HepG2 (cell line): ENCODE results near the gene DDR2. TPM values are rescaled to one million over a fixed set of nuclear protein-coding genes. Genes with fewer than 3 reads are reported as not detected.

ENCODE experiments used
- AKAP8 ChIP-seq: sonication (generic); formaldehyde crosslinking; IDR thresholded peaks from 2 replicates; pipeline ENCODE4 v1.5.1; 2020; ENCODE audit warnings: mild to moderate bottlenecking, missing genetic modification reagents
- EP300 ChIP-seq, 3 experiments: sonication (generic) in 1 of 3; formaldehyde crosslinking in 1 of 3; IDR thresholded peaks; 2 replicates each; pipeline versions ENCODE4 v1.5.1 to v1.6.1; 2011 to 2020; ENCODE audit warnings: low read depth in 2 of 3, low read length in 2 of 3, borderline replicate concordance in 1 of 3, improper control_type of control experiment in 1 of 3, mild to moderate bottlenecking in 1 of 3, missing genetic modification reagents in 1 of 3, moderate library complexity in 1 of 3
- HOXA9 ChIP-seq: sonication (generic); formaldehyde crosslinking; IDR thresholded peaks from 2 replicates; pipeline ENCODE4 v1.8.1; 2022; ENCODE audit warnings: missing genetic modification reagents, mild to moderate bottlenecking, moderate library complexity, borderline replicate concordance
- KAT2B ChIP-seq: fragments of 150-350 bp; IDR thresholded peaks from 2 replicates; pipeline ENCODE4 v1.6.1; 2014; ENCODE audit warnings: low read depth, low read length, borderline replicate concordance
- MIER3 ChIP-seq: IDR thresholded peaks from 2 replicates; pipeline ENCODE4 v1.6.1; 2016; ENCODE audit warnings: missing compliant biosample characterization, borderline replicate concordance
- POLR2G ChIP-seq: fragments of 200-400 bp; formaldehyde crosslinking; IDR thresholded peaks from 2 replicates; pipeline ENCODE4 v1.6.1; 2018; ENCODE audit warnings: mild to moderate bottlenecking, low read depth, low read length, moderate library complexity
- RBFOX2 ChIP-seq: fragments of 200-400 bp; formaldehyde crosslinking; IDR thresholded peaks from 2 replicates; pipeline ENCODE4 v1.6.1; 2017; ENCODE audit warnings: low read depth, mild to moderate bottlenecking, low read length
- RNF2 ChIP-seq: fragments of 450-650 bp; conservative IDR thresholded peaks from 2 replicates; pipeline ENCODE4 v1.6.1; 2016; ENCODE audit warnings: low read depth
- RXRB ChIP-seq: IDR thresholded peaks from 2 replicates; pipeline ENCODE4 v1.6.1; 2016; ENCODE audit warnings: borderline replicate concordance, missing genetic modification reagents, missing compliant biosample characterization
- ZFY ChIP-seq: sonication (generic); formaldehyde crosslinking; IDR thresholded peaks from 2 replicates; pipeline ENCODE4 v1.4.0; 2020; ENCODE audit warnings: missing genetic modification reagents
- ZMAT3 ChIP-seq: sonication (generic); formaldehyde crosslinking; conservative IDR thresholded peaks from 2 replicates; pipeline ENCODE4 v1.7.0; 2021; ENCODE audit warnings: missing genetic modification reagents
- ZNF616 ChIP-seq: sonication (generic); formaldehyde crosslinking; IDR thresholded peaks from 2 replicates; pipeline ENCODE4 v1.5.0; 2020; ENCODE audit warnings: low read depth, mild to moderate bottlenecking, missing genetic modification reagents
- ZNF784 ChIP-seq: sonication (generic); formaldehyde crosslinking; IDR thresholded peaks from 2 replicates; pipeline ENCODE4 v1.5.1; 2020; ENCODE audit warnings: missing genetic modification reagents, mild to moderate bottlenecking, borderline replicate concordance
- ZSCAN30 ChIP-seq: sonication (generic); formaldehyde crosslinking; IDR thresholded peaks from 2 replicates; pipeline ENCODE4 v1.5.0; 2020; ENCODE audit warnings: mild to moderate bottlenecking, missing genetic modification reagents
- polyA plus RNA-seq, 8 experiments: library from polyadenylated mRNA; depleted of rRNA in 3 of 8; stranded (reverse) in 7 of 8; unstranded in 1 of 8; fragments of >200 nt; fragmentation: Illumina TruSeq in 4 of 8; extraction: Trizol in 4 of 8; gene quantifications; 2 replicates each; pipeline versions ENCODE4 v1.2.1 to v1.2.3, GENCODE V29; 2011 to 2016; ENCODE audit warnings: low read depth in 4 of 8, missing spikeins in 1 of 8, mixed read lengths in 1 of 8; ENCODE audit not compliant: insufficient read depth in 1 of 8
- total RNA-seq, 5 experiments: library from RNA; depleted of rRNA; stranded (reverse); fragments of >200 nt; fragmentation: Illumina TruSeq; extraction: Trizol; gene quantifications; 2 replicates each; pipeline ENCODE4 v1.2.3, GENCODE V29; 2016; ENCODE audit warnings: low read depth in 1 of 5
- TF ChIP-seq, protein P1 (sequence below): sonication (generic); formaldehyde crosslinking; conservative IDR thresholded peaks from 2 replicates; pipeline ENCODE4 v1.4.0; 2020; ENCODE audit warnings: missing genetic modification reagents
- TF ChIP-seq, protein P2 (sequence below): IDR thresholded peaks from 2 replicates; pipeline ENCODE4 v1.6.1; 2016; ENCODE audit warnings: low read depth
- TF ChIP-seq, protein P3 (sequence below): sonication (generic); formaldehyde crosslinking; IDR thresholded peaks from 2 replicates; pipeline ENCODE4 v1.4.0; 2020; ENCODE audit warnings: missing genetic modification reagents; ENCODE audit errors: not compliant biosample characterization
- TF ChIP-seq, protein P4 (sequence below): IDR thresholded peaks from 2 replicates; pipeline ENCODE4 v1.6.1; 2016; ENCODE audit warnings: low read depth, missing genetic modification reagents, missing compliant biosample characterization

Gene DDR2
- total and polyA plus RNA-seq, 2 of the 13 experiments (the other 11 are each of a cell fraction or from before 2014, with no cell fraction given) = 0.36 to 0.38 TPM

DNA sequence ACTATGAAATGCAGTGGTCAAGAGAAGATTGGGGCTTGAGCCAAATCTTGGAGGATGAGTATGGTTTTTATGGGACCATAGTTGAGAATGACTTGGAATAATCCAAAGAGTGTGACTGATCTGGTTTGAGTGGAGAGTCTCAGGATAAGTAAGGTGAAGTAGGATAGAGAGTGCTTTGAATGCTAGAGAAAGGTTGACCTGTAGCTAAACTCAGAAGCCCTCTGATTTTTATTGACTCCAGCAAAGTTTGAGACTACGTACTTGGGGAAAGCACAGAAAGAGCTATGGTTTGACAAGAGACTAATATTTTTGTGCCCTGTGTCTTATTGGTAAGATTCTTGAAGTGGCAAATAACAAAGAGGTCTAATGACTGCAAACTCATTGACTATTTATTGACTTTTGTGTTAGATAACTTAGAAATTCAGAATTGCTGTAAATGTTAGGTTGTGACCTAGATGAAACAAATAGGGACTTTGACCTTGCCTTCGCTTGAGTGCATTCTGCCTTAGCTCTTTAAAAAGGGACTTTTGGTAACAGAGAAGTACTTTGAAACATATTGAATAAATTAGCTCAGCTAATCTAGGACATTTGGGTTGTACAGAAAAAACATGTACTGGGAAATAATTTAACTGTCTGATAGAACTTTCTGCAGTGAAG is 35.6 kb upstream of the DDR2 start (continued):
- TF ChIP-seq EP300 (IDR thresholded peaks at IDR 0.05; ENCODE audit: low read depth in 2 of 2, low read length in 2 of 2) = peak in 1 of 2 experiments; percentile 73; a peak in 2 of 4 replicates
- TF ChIP-seq EP300 (CRISPR knock-in tag; IDR thresholded peaks at IDR 0.05; ENCODE audit: borderline replicate concordance) = no peak
- TF ChIP-seq, protein P1, sequence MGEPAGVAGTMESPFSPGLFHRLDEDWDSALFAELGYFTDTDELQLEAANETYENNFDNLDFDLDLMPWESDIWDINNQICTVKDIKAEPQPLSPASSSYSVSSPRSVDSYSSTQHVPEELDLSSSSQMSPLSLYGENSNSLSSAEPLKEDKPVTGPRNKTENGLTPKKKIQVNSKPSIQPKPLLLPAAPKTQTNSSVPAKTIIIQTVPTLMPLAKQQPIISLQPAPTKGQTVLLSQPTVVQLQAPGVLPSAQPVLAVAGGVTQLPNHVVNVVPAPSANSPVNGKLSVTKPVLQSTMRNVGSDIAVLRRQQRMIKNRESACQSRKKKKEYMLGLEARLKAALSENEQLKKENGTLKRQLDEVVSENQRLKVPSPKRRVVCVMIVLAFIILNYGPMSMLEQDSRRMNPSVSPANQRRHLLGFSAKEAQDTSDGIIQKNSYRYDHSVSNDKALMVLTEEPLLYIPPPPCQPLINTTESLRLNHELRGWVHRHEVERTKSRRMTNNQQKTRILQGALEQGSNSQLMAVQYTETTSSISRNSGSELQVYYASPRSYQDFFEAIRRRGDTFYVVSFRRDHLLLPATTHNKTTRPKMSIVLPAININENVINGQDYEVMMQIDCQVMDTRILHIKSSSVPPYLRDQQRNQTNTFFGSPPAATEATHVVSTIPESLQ = no peak
- TF ChIP-seq MIER3 (CRISPR knock-in tag) = peak; percentile 23; the same call in 1 of the 2 replicates
- TF ChIP-seq ZNF784 (CRISPR knock-in tag) = no peak
- TF ChIP-seq RNF2 = no peak
- TF ChIP-seq, protein P2, sequence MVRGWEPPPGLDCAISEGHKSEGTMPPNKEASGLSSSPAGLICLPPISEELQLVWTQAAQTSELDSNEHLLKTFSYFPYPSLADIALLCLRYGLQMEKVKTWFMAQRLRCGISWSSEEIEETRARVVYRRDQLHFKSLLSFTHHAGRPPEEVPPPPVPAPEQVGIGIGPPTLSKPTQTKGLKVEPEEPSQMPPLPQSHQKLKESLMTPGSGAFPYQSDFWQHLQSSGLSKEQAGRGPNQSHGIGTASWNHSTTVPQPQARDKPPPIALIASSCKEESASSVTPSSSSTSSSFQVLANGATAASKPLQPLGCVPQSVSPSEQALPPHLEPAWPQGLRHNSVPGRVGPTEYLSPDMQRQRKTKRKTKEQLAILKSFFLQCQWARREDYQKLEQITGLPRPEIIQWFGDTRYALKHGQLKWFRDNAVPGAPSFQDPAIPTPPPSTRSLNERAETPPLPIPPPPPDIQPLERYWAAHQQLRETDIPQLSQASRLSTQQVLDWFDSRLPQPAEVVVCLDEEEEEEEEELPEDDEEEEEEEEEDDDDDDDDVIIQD (CRISPR knock-in tag) = peak; percentile 48; the same call in 1 of the 2 replicates
- no peak for TF ChIP-seq POLR2G
- no peak for TF ChIP-seq ZMAT3 (CRISPR knock-in tag)
- TF ChIP-seq AKAP8 = no peak
- TF ChIP-seq, protein P3, sequence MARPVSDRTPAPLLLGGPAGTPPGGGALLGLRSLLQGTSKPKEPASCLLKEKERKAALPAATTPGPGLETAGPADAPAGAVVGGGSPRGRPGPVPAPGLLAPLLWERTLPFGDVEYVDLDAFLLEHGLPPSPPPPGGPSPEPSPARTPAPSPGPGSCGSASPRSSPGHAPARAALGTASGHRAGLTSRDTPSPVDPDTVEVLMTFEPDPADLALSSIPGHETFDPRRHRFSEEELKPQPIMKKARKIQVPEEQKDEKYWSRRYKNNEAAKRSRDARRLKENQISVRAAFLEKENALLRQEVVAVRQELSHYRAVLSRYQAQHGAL = no peak
- no peak for TF ChIP-seq RBFOX2
- no peak for TF ChIP-seq ZSCAN30
- TF ChIP-seq, protein P4, sequence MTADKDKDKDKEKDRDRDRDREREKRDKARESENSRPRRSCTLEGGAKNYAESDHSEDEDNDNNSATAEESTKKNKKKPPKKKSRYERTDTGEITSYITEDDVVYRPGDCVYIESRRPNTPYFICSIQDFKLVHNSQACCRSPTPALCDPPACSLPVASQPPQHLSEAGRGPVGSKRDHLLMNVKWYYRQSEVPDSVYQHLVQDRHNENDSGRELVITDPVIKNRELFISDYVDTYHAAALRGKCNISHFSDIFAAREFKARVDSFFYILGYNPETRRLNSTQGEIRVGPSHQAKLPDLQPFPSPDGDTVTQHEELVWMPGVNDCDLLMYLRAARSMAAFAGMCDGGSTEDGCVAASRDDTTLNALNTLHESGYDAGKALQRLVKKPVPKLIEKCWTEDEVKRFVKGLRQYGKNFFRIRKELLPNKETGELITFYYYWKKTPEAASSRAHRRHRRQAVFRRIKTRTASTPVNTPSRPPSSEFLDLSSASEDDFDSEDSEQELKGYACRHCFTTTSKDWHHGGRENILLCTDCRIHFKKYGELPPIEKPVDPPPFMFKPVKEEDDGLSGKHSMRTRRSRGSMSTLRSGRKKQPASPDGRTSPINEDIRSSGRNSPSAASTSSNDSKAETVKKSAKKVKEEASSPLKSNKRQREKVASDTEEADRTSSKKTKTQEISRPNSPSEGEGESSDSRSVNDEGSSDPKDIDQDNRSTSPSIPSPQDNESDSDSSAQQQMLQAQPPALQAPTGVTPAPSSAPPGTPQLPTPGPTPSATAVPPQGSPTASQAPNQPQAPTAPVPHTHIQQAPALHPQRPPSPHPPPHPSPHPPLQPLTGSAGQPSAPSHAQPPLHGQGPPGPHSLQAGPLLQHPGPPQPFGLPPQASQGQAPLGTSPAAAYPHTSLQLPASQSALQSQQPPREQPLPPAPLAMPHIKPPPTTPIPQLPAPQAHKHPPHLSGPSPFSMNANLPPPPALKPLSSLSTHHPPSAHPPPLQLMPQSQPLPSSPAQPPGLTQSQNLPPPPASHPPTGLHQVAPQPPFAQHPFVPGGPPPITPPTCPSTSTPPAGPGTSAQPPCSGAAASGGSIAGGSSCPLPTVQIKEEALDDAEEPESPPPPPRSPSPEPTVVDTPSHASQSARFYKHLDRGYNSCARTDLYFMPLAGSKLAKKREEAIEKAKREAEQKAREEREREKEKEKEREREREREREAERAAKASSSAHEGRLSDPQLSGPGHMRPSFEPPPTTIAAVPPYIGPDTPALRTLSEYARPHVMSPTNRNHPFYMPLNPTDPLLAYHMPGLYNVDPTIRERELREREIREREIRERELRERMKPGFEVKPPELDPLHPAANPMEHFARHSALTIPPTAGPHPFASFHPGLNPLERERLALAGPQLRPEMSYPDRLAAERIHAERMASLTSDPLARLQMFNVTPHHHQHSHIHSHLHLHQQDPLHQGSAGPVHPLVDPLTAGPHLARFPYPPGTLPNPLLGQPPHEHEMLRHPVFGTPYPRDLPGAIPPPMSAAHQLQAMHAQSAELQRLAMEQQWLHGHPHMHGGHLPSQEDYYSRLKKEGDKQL = 0 out of 2 replicates have a peak, but pooled peaks have one; percentile 30
- TF ChIP-seq KAT2B = no peak
- TF ChIP-seq HOXA9 (CRISPR knock-in tag) = no peak
- no peak for TF ChIP-seq ZFY (CRISPR knock-in tag)
- TF ChIP-seq ZNF616 (CRISPR knock-in tag) = no peak
- peak; percentile 80 for TF ChIP-seq RXRB
